ENCODE data around the gene KCNN4. TPM values are rescaled to one million over a fixed set of nuclear protein-coding genes. Genes with fewer than 3 reads are reported as not detected.

KCNN4 gene
- polyA plus RNA-seq, 1 of the 3 experiments (the other 2 are of a cell fraction), result 22.2 TPM

DNA sequence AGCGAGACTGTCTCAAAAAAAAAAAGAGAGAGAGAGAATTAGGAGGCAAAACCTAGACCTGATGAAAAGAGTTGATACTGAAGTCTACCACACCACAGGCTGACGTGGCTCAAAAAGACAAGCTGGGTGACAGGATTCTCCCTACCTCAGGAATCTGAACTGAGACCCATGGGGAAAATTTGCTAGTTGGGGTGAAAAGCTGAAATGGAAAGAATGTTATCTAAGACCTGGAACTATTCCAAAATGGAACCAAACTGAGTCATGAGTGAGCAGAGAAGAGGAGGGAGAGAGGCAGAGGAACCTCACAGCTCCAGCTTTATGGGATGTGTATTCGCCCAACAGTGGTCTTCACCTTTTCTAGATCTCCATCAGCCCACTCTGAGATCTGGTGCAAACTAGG lies 37.7 kb downstream of the KCNN4 start:
- Histone ChIP-seq H3K27ac (ENCODE audit: low read depth in 2 of 2, low read length in 1 of 2) (no peak overlapping the region), H3K79me2 (ENCODE audit: insufficient read depth) (no peaks in the 10 kb centered on the region), H3K9me3 (no peaks in the 10 kb centered on the region), H3K4me2 (no peak overlapping the region), H3F3A (replicated peaks; ENCODE audit: insufficient read depth) (peaks cover 16% of the 10 kb centered on the region), H2AFZ (ENCODE audit: low read depth) (no peak overlapping the region), H3K4me3 (ENCODE audit: low read depth in 2 of 2, low read length in 1 of 2) (no peak overlapping the region), H3K9ac (no peak overlapping the region), H3K4me1 (ENCODE audit: control insufficient read depth in 1 of 2, insufficient read depth in 2 of 2, low read depth in 1 of 2, low read length in 1 of 2) (no peaks in the 10 kb centered on the region), H4K20me1 (ENCODE audit: insufficient read depth) (no peaks in the 10 kb centered on the region), H3K9me2 (no peaks in the 10 kb centered on the region), H3K36me3 (replicated peaks in 1 of 2; ENCODE audit: control insufficient read depth in 1 of 2, insufficient read depth in 2 of 2, low read length in 1 of 2) (peaks cover 68 to 72% of the 10 kb centered on the region in 2 experiments), H3K27me3 (ENCODE audit: insufficient read depth) (no peaks in the 10 kb centered on the region)
- 94% methylated on average over 3 of the region's 3 CpGs for WGBS (ENCODE audit: low lambda C conversion rate)
- ChIA-PET POLR2A (interaction anchor here (0.6 kb wide), 1 partner anchor 11 kb away, joined by 3 read pairs; no protein-coding TSS in a partner anchor), CTCF (interaction anchor here (0.7 to 5.5 kb wide), 6 partner anchors 11 to 69 kb away, joined by 3 to 79 read pairs (median 18); partner anchors contain the start of genes KCNN4 and SMG9)
- no peak for DNase-seq
- TF ChIP-seq FOSL2 (IDR thresholded peaks at IDR 0.05; ENCODE audit: borderline replicate concordance, low read depth) (peak; percentile 16; the same call in 1 of the 2 replicates), JUND (IDR thresholded peaks at IDR 0.05) (no peak), NFIC (IDR thresholded peaks at IDR 0.05; ENCODE audit: borderline replicate concordance) (peak; percentile 21; the same call in 1 of the 2 replicates)

DNA sequence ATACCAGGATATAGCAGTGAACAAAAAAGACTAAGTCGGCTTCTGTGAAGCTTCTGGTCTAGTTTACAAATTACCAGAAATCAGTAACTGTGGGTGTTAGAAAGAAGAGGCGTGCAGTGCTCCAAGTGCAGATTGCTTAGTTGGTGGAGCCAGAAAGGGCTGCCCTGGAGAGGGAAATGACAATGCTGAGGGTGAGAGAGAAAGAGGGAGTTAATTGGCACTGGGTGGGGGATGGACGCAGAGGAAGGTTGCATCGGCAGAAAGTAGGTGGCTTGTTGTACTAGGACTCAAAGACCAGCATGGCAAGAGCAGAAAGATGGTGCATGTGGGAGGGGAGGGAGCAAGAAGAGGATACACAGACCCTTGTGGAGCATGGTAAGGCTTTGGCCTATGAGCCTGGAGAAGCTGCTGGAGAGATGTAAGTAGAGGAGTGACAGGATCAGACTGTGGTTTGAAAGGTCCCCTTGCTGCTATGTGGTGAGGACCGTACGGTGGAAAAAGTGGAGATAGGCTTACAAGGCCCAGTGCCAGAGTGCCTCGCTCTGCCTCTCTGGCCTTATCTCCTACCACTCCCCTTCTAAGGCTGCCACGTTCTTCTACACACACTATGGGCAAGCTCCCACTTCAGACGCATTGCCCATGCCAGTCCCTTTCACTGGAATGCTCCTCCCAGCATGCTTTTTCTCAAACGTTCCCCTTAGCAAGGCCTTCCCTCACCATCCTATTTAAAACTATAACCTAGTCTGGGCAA lies 39.5 kb downstream of the KCNN4 start:
- TF ChIP-seq RXRA (IDR thresholded peaks at IDR 0.05; ENCODE audit: borderline replicate concordance, low read depth), result no peak
- no peak for TF ChIP-seq RCOR1 (IDR thresholded peaks at IDR 0.05; ENCODE audit: low read length)
- TF ChIP-seq FOXM1 (IDR thresholded peaks at IDR 0.05; ENCODE audit: low read depth), result no peak
- no peak for TF ChIP-seq SIN3A (IDR thresholded peaks at IDR 0.05; ENCODE audit: borderline replicate concordance, low read depth, low read length)
- no peak for TF ChIP-seq EP300 (IDR thresholded peaks at IDR 0.05; ENCODE audit: borderline replicate concordance in 1 of 2, low read depth in 1 of 2, low read length in 1 of 2)
- TF ChIP-seq, protein P1, sequence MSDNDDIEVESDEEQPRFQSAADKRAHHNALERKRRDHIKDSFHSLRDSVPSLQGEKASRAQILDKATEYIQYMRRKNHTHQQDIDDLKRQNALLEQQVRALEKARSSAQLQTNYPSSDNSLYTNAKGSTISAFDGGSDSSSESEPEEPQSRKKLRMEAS (IDR thresholded peaks at IDR 0.05; ENCODE audit: low read depth), result no peak
- TF ChIP-seq GATA2 (CRISPR knock-in tag; IDR thresholded peaks at IDR 0.05), result no peak
- TF ChIP-seq CHD2 (IDR thresholded peaks at IDR 0.05; ENCODE audit: low read length, partially characterized antibody), result no peak
- no peak for TF ChIP-seq SMC3 (IDR thresholded peaks at IDR 0.05; ENCODE audit: low read depth, low read length)
- TF ChIP-seq POLR2AphosphoS5 (IDR thresholded peaks at IDR 0.05; ENCODE audit: low read depth, low read length), result no peak
- no peak for TF ChIP-seq NFIC (IDR thresholded peaks at IDR 0.05; ENCODE audit: borderline replicate concordance)
- no peak for TF ChIP-seq MEF2A (IDR thresholded peaks at IDR 0.05; ENCODE audit: borderline replicate concordance, low read depth)
- TF ChIP-seq, protein P2, sequence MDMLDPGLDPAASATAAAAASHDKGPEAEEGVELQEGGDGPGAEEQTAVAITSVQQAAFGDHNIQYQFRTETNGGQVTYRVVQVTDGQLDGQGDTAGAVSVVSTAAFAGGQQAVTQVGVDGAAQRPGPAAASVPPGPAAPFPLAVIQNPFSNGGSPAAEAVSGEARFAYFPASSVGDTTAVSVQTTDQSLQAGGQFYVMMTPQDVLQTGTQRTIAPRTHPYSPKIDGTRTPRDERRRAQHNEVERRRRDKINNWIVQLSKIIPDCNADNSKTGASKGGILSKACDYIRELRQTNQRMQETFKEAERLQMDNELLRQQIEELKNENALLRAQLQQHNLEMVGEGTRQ (IDR thresholded peaks at IDR 0.05; ENCODE audit: borderline replicate concordance, low read depth, low read length), result no peak
- no peak for TF ChIP-seq RFX5 (IDR thresholded peaks at IDR 0.05; ENCODE audit: low read length)
- no peak for TF ChIP-seq TAF1 (IDR thresholded peaks at IDR 0.05; ENCODE audit: borderline replicate concordance, low read depth, low read length)
- TF ChIP-seq MXI1 (IDR thresholded peaks at IDR 0.05; ENCODE audit: low read depth, low read length), result no peak
- TF ChIP-seq JUND (IDR thresholded peaks at IDR 0.05), result no peak
- no peak for TF ChIP-seq TEAD4 (IDR thresholded peaks at IDR 0.05; ENCODE audit: borderline replicate concordance, insufficient read depth)
- TF ChIP-seq GABPA (IDR thresholded peaks at IDR 0.05; ENCODE audit: low read depth), result no peak
- WGBS (ENCODE audit: low lambda C conversion rate), result 88% methylated on average over 10 of the region's 10 CpGs
- no peak overlapping the region for H2AFZ ChIP-seq (ENCODE audit: low read depth)
- no peaks in the 10 kb centered on the region for H3K4me1 ChIP-seq (ENCODE audit: control insufficient read depth in 1 of 2, insufficient read depth in 2 of 2, low read depth in 1 of 2, low read length in 1 of 2)
- H3K36me3 ChIP-seq (replicated peaks in 1 of 2; ENCODE audit: control insufficient read depth in 1 of 2, insufficient read depth in 2 of 2, low read length in 1 of 2), result peaks cover 67 to 68% of the 10 kb centered on the region in 2 experiments
- H3K9me2 ChIP-seq, result no peaks in the 10 kb centered on the region
- ChIA-PET POLR2A (no interaction called here), CTCF (interaction anchor here (0.8 to 2.9 kb wide), 5 partner anchors 9 to 69 kb away, joined by 3 to 8 read pairs (median 3); no protein-coding TSS in a partner anchor)
- H3K4me3 ChIP-seq (ENCODE audit: low read depth in 2 of 2, low read length in 1 of 2), result no peak overlapping the region
- no peaks in the 10 kb centered on the region for H3K9me3 ChIP-seq
- no peaks in the 10 kb centered on the region for H3K27me3 ChIP-seq (ENCODE audit: insufficient read depth)
- H3K27ac ChIP-seq (ENCODE audit: low read depth in 2 of 2, low read length in 1 of 2), result no peak overlapping the region
- DNase-seq, result no peak
- H3K79me2 ChIP-seq (ENCODE audit: insufficient read depth), result no peaks in the 10 kb centered on the region
- peaks cover 16% of the 10 kb centered on the region for H3F3A ChIP-seq (replicated peaks; ENCODE audit: insufficient read depth)
- H4K20me1 ChIP-seq (ENCODE audit: insufficient read depth), result no peaks in the 10 kb centered on the region
- H3K4me2 ChIP-seq, result no peak overlapping the region
- H3K9ac ChIP-seq, result no peak overlapping the region

Data from SK-N-SH (cell line).